Measurements from ENCODE around the gene VASP.

Gene VASP

DNA sequence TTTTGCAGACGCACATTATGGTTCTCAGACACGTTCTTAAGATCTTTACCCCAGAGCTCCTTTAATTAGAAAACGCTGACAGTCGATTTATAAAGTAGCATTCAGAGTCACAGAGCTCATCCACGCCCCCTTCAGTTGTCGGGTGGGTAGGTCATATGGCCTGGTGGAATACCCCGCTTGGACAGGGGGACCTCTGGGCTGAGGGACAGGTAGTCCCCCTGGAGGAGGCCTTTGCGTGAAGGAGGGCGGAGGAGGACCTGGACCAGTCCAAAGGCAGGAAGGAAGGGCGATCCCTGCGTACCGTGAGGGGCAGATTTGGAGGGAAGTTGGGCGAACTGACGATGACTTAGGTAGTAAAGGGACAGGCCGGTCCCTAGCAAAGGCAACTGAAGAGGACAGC is 20.5 kb downstream of the VASP start:
- Mint-ChIP-seq H3K27ac (no peak overlapping the region), H3K4me1 (ENCODE audit: low read depth) (peaks cover 17% of the 10 kb centered on the region), H3K36me3 (ENCODE audit: low read depth) (peaks cover 32% of the 10 kb centered on the region), H3K27me3 (ENCODE audit: low read depth) (no peaks in the 10 kb centered on the region), H3K9me3 (peaks cover 10% of the 10 kb centered on the region), H3K4me3 (no peak overlapping the region)

DNA sequence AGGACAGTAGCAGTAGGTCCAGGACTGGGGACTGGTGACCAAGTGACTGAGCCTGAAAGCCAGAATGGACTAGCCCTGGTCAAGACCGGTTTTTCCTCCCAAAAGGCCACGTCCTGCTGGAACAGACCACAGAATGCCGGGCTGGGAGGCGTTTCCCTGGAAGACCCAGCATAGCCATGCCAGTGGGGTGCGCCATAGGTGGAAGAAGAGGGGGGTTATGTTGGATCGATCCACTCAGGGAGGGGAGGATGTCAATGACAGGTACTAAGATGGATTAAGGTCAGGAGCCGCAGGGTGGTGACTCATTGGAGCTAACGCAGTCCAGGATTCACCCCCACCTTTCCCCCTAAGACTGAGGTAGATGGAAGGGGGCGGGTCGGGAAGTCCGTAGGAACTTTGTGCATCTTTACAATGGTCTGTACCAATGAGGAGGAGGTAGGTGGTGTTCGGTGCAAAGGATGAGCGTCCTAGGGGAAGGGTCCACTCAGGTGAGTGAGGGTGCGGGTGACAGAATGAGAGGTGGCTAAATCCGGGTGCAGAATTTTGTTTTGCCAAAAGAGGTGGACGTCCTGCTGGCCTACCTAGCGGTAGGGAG is 21.0 kb downstream of the VASP start:
- H3K27ac Mint-ChIP-seq, result no peak overlapping the region
- H3K4me1 Mint-ChIP-seq (ENCODE audit: low read depth), result peaks cover 15% of the 10 kb centered on the region
- no peaks in the 10 kb centered on the region for H3K27me3 Mint-ChIP-seq (ENCODE audit: low read depth)
- H3K4me3 Mint-ChIP-seq, result no peak overlapping the region
- peaks cover 10% of the 10 kb centered on the region for H3K9me3 Mint-ChIP-seq
- peaks cover 32% of the 10 kb centered on the region for H3K36me3 Mint-ChIP-seq (ENCODE audit: low read depth)

DNA sequence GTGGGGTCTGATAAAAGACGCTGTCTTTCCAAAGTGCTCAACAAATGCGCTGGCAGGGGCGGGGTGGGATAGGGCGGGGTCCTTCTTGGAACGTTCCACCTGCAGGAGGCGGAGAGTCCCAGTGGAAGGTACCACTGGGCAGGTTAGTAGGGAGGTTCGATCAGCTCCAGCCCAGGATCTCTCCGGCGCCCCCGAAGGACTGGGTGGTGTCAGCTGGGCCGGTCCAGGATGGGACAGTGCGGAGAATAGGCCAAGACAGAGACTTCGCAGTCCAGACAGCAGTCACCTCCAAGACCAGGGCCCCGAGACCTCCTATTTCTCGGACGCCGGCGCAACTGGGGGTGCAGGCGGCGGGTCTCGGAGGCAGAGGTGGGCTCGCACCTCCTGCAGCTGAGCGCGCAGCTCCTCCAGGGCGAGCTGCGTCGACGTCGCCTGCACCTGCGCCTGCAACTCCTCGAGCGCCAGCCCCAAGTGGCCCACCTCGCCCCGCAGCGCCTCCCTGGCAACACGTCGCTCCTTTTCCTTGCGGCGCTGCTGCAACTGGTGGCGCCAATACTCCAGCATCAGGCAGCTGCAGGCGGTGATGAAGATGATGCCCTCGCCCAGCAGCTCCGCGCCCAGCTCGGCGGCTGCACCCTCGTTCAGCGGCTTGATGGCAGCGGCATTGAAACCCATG is 21.6 kb downstream of the VASP start:
- H3K27me3 Mint-ChIP-seq (ENCODE audit: low read depth), result no peaks in the 10 kb centered on the region
- no peak overlapping the region for H3K27ac Mint-ChIP-seq
- no peak overlapping the region for H3K4me3 Mint-ChIP-seq
- H3K9me3 Mint-ChIP-seq, result peaks cover 10% of the 10 kb centered on the region
- peaks cover 9% of the 10 kb centered on the region for H3K4me1 Mint-ChIP-seq (ENCODE audit: low read depth)
- peaks cover 26% of the 10 kb centered on the region for H3K36me3 Mint-ChIP-seq (ENCODE audit: low read depth)

DNA sequence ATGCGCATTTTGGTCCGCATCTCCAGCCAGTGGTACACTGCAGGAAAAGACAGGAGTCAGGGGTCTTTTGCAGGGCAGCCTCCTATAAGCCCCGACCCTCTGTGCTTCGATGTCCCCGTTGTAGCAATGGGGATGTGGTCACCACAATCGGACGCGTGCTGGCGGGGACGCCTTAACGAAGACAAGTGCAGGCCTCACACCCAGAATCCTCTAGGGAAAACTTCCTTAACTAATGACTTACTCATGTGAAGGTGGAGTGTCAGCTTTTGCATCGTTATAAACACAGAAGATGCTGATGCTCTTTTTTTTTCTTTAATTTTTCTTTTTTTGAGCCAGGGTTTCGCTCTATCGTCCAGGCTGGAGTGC is 22.1 kb downstream of the VASP start:
- Mint-ChIP-seq H3K4me1 (ENCODE audit: low read depth) (peaks cover 8% of the 10 kb centered on the region), H3K4me3 (no peak overlapping the region), H3K27ac (no peak overlapping the region), H3K9me3 (peaks cover 10% of the 10 kb centered on the region), H3K27me3 (ENCODE audit: low read depth) (no peaks in the 10 kb centered on the region), H3K36me3 (ENCODE audit: low read depth) (peaks cover 22% of the 10 kb centered on the region)

DNA sequence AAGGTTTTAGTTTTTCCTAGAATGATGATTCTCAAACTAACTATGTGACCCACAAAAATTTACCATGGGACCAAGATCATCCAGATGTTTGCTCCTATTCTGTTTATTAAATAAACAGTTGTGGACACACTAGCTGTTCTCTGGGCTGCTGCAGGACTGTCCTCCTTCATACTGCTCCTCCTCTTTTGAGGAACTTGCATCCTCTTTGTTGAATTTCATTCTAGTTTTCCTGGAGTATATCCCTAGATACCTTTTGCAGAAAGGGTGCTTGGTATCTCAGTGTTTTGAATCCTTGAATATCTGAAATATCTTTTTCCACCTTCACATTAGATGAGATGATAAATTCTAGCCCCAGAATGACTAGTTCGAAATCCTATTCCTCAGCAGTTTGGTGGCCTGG is 24.1 kb downstream of the VASP start:
- Mint-ChIP-seq H3K9me3 (peaks cover 10% of the 10 kb centered on the region), H3K4me3 (no peak overlapping the region), H3K36me3 (ENCODE audit: low read depth) (peaks cover 18% of the 10 kb centered on the region), H3K27me3 (ENCODE audit: low read depth) (no peaks in the 10 kb centered on the region), H3K4me1 (ENCODE audit: low read depth) (peaks cover 8% of the 10 kb centered on the region), H3K27ac (no peak overlapping the region)

DNA sequence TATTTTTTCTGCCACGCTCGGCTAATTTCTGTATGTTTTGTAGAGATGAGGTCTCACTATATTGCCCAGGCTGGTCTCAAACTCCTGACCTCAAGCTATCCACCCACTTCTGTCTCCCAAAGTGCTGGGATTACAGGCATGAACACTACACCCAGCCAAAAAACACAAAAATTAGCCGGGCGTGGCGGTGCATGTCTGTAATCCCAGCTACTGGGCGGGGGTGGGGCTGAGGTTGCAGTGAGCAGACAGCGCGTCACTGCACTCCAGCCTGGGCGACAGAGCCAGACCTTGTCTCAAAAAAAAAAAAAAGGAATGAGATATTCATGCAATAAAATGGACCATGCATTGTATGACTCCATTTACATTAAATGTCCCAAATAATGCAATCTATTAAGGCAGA is 32.2 kb downstream of the VASP start:
- peaks cover 6% of the 10 kb centered on the region for H3K4me1 Mint-ChIP-seq (ENCODE audit: low read depth)
- no peak overlapping the region for H3K4me3 Mint-ChIP-seq
- peaks cover 6% of the 10 kb centered on the region for H3K36me3 Mint-ChIP-seq (ENCODE audit: low read depth)
- H3K9me3 Mint-ChIP-seq, result peaks cover 9% of the 10 kb centered on the region
- no peaks in the 10 kb centered on the region for H3K27me3 Mint-ChIP-seq (ENCODE audit: low read depth)
- no peak overlapping the region for H3K27ac Mint-ChIP-seq

DNA sequence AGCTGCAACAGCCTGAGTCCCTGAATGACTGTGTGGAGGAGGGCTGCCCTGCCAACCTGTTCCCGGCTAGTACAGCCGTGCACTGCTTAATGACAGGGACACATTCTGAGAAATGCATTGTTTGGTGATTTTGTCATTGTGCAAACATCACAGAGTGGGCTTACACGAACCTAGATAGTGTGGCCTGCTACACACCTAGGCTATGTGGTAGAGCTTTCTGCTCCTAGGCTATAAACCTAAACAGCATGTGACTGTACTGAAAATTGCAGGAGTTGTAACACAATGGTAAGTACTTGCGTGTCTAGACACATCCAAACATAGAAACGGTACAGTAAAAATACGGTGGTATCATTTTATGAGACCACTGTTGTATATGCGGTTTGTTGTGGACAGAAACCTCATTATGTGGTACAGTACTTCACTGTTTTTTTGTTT is 35.0 kb downstream of the VASP start:
- H3K4me3 Mint-ChIP-seq, result no peak overlapping the region
- peaks cover 9% of the 10 kb centered on the region for H3K9me3 Mint-ChIP-seq

DNA sequence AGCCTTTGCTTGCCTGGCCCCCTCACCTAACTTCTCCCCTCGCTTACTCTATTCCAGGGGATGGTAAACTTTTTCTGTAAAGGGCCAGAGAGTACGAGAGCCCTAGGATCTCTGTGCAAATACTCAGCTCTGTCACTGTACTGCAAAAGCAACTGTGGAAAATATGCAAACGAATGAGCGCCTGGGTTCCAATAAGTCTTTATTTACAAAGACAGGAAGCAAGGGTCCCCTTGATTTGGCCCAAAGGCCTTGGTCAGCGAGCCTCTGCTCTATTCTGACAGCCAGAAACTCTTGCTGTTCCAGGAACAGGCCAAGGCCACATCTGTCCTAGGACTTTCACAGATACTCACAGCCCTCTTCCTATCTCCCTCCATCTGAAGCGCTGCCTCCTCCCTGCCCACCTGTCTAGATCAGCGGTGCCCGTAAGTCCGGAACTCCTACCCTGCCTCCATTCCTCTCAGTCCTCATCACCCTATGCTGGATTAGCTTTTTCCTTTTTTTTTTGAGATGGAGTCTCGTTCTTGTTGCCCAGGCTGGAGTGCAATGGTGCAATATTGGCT is 40.0 kb downstream of the VASP start:
- Mint-ChIP-seq H3K27ac (no peak overlapping the region), H3K4me3 (no peak overlapping the region), H3K4me1 (ENCODE audit: low read depth) (peaks cover 6% of the 10 kb centered on the region), H3K36me3 (ENCODE audit: low read depth) (no peaks in the 10 kb centered on the region), H3K27me3 (ENCODE audit: low read depth) (no peaks in the 10 kb centered on the region), H3K9me3 (no peaks in the 10 kb centered on the region)

More for the DNA sequence above, 35.0 kb downstream of the VASP start:
- Mint-ChIP-seq H3K4me1 (ENCODE audit: low read depth) (peaks cover 6% of the 10 kb centered on the region), H3K27me3 (ENCODE audit: low read depth) (no peaks in the 10 kb centered on the region), H3K36me3 (ENCODE audit: low read depth) (peaks cover 6% of the 10 kb centered on the region), H3K27ac (no peak overlapping the region)

DNA sequence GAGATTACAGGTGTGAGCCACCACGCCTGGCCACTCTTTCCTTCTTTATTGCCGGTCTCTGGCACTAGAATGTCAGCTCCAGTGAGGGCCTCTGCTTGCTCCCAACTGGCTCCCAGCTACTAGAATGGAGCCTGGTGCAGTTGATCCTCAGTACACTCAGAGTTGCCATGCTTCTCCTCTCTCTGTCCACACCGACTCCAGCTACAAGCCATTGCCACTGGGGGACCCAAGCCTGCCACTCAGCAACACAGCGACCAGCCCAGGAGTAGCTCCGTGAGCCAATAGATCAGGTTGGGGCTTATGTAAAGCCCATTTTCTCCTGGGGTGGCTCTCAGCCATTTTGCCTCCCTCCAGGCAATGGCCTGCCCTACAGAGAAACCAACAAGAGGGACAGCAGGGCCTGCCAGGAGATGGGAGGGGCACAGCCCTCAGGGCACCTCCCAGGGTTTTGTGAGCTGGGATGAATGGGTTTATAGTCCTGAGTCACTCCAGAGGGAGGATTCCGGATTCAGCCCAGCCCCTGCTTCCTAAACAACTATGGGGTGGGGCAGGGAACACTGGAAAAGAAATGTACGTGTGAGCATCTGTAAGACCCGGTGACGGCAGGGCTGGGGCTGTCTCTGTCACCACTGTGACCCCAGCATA is 40.8 kb downstream of the VASP start:
- Mint-ChIP-seq H3K27me3 (ENCODE audit: low read depth) (no peaks in the 10 kb centered on the region), H3K9me3 (no peaks in the 10 kb centered on the region), H3K4me3 (no peak overlapping the region), H3K36me3 (ENCODE audit: low read depth) (peaks cover 3% of the 10 kb centered on the region), H3K4me1 (ENCODE audit: low read depth) (peaks cover 6% of the 10 kb centered on the region), H3K27ac (no peak overlapping the region)

DNA sequence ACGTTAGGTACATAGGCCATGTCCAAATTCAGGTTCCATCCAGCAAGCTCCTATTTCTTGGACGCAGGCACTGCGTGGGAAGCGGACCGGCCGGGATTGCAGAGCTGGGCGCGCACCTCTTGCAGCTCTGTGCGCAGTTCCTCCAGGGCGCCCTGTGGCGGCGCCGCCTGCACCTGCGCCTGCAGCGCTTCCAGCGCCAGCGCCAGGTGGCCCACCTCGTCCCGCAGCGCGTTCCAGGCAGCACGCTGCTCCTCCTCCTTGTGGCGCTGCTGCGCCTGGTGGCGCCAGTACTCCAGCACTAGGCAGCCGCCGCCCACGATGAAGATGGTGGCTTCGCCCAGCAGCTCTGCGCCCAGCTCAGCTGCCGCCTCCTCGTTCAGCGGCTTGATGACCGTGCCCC is 46.2 kb downstream of the VASP start:
- H3K36me3 Mint-ChIP-seq (ENCODE audit: low read depth), result peaks cover 3% of the 10 kb centered on the region
- H3K9me3 Mint-ChIP-seq, result no peaks in the 10 kb centered on the region

DNA sequence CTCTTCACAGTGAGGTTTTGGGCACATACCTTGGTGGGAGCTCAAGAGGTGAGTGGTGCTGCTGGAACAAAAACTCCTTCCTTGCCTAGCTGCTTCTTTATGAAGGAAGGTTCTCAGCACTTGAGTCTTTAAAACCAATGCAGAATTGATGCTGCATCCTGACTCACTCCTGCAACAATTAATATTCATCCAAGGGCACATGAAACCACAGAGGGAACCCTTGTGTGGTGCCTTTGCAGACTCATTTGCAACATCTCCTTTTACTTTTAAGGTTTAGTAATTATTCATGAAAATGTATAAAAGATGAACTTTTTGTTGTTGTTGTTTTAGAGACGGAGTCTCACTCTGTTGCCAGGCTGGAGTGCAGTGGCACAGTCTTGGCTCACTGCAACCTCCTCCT is 47.2 kb downstream of the VASP start:
- no peaks in the 10 kb centered on the region for H3K9me3 Mint-ChIP-seq
- H3K4me3 Mint-ChIP-seq, result no peak overlapping the region
- no peaks in the 10 kb centered on the region for H3K27me3 Mint-ChIP-seq (ENCODE audit: low read depth)
- peaks cover 3% of the 10 kb centered on the region for H3K36me3 Mint-ChIP-seq (ENCODE audit: low read depth)
- peaks cover 7% of the 10 kb centered on the region for H3K4me1 Mint-ChIP-seq (ENCODE audit: low read depth)
- no peak overlapping the region for H3K27ac Mint-ChIP-seq

More for the DNA sequence above, 46.2 kb downstream of the VASP start:
- Mint-ChIP-seq H3K4me1 (ENCODE audit: low read depth) (peaks cover 4% of the 10 kb centered on the region), H3K4me3 (no peak overlapping the region), H3K27me3 (ENCODE audit: low read depth) (no peaks in the 10 kb centered on the region), H3K27ac (no peak overlapping the region)

DNA sequence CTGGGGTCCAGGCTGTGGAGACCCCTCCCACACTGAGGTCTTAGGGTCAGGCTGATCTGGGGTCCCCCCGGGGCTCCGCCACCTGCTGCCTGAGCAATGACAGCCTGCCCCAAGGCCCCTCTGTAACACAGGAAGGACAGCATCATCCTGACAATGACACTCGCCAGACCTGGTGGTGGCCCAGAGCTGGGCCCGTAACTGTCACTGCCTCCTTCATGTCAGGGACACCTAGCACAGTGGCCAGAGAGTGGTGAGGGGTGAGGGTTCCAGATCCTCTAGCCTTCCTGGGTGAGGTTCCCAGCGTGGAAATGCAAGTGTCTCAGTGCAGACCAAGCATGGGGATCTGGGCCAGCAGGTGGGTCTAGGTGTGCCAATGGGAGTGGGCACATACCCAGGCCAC is 49.6 kb downstream of the VASP start:
- Mint-ChIP-seq H3K4me3 (no peak overlapping the region), H3K27me3 (ENCODE audit: low read depth) (no peaks in the 10 kb centered on the region), H3K9me3 (no peaks in the 10 kb centered on the region), H3K36me3 (ENCODE audit: low read depth) (peaks cover 7% of the 10 kb centered on the region), H3K27ac (no peak overlapping the region), H3K4me1 (ENCODE audit: low read depth) (peaks cover 12% of the 10 kb centered on the region)

DNA sequence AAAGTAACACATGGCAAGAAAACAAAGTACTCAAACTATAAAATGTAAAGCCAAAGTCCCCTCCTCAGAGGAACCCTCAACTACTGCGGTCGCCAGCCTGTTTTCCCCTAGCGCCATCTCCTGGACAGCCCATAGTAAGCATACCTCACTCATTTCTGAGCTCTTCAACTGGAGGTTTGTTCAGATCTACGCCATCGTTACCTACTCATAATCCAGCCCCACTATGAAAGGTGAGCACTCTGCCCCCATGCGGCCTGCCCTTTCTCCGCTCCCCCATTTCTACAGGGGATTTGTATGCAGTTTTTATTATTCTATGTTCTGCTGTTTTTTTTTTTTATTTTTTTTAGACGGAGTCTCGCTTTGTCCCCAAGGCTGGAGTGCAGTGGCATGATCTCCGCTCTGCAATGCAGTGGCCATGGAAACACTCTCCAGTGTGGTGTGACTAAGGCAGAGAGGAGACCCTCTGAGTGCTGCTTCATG is 51.2 kb downstream of the VASP start:
- H3K27me3 Mint-ChIP-seq (ENCODE audit: low read depth), result no peaks in the 10 kb centered on the region
- peak overlapping the region; percentile 10 for H3K27ac Mint-ChIP-seq
- H3K4me1 Mint-ChIP-seq (ENCODE audit: low read depth), result peaks cover 16% of the 10 kb centered on the region
- no peaks in the 10 kb centered on the region for H3K9me3 Mint-ChIP-seq
- H3K36me3 Mint-ChIP-seq (ENCODE audit: low read depth), result peaks cover 5% of the 10 kb centered on the region
- no peak overlapping the region for H3K4me3 Mint-ChIP-seq

DNA sequence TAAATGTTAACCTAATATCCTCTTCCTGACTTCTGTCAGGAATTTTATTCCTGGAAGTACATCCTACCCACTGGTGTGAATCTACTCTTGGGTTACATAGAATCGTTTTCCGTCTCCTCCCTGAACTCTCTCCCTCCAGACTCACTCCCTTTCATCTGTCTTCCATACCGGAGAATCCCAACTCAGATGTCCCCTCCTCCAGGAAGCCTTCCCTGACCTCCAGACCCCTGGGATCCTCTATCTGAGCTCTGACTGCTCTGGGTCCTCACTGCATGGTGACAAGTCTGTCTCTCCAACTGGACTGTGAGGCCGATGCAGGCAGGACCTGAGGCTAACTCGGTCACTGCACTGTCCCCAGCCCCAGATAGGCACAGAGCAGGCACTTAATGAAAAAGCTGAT is 52.8 kb downstream of the VASP start:
- Mint-ChIP-seq H3K9me3 (no peaks in the 10 kb centered on the region), H3K27me3 (ENCODE audit: low read depth) (no peaks in the 10 kb centered on the region), H3K4me1 (ENCODE audit: low read depth) (peaks cover 16% of the 10 kb centered on the region), H3K4me3 (no peak overlapping the region), H3K36me3 (ENCODE audit: low read depth) (peaks cover 5% of the 10 kb centered on the region), H3K27ac (no peak overlapping the region)

DNA sequence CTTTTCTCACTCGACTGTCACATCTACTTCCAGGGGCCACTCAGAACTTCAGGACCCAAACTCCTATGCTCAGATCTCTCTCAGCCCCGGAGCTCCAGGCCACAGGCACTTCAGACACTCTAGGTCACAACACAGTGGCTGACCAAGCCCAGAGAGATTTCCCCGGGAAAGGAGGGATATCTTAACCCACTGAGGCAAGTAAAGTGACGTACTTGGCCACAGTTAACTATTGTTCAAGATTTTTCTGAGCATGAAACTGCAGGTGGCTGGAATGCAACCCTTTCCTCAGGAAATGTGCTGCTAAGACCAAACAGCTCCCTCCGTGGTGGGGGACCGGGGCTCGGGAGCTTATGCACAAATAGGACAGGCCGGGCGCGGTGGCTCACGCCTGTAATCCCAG is 53.4 kb downstream of the VASP start:
- H3K4me1 Mint-ChIP-seq (ENCODE audit: low read depth), result peaks cover 16% of the 10 kb centered on the region
- H3K4me3 Mint-ChIP-seq, result no peak overlapping the region
- no peaks in the 10 kb centered on the region for H3K9me3 Mint-ChIP-seq
- peaks cover 5% of the 10 kb centered on the region for H3K36me3 Mint-ChIP-seq (ENCODE audit: low read depth)
- no peaks in the 10 kb centered on the region for H3K27me3 Mint-ChIP-seq (ENCODE audit: low read depth)
- H3K27ac Mint-ChIP-seq, result no peak overlapping the region
